HEK293 (cell line): ENCODE results near the gene HADHA.

Source experiments
- ZNF121 ChIP-seq: fragments of 450-650 bp; formaldehyde crosslinking; IDR thresholded peaks from 2 replicates; pipeline ENCODE4 v1.5.1; 2016; ENCODE audit warnings: missing biosample characterization, missing genetic modification characterization
- ZNF274 ChIP-seq, 2 experiments: fragments of 200-500 bp in 1 of 2; fragments of 450-650 bp in 1 of 2; sonication (Bioruptor generic) in 1 of 2; formaldehyde crosslinking in 1 of 2; IDR thresholded peaks; 2 replicates each; pipeline versions ENCODE4 v1.5.1 to v1.6.1; 2014 to 2016; ENCODE audit warnings: borderline replicate concordance in 1 of 2, inconsistent platforms in 1 of 2, low read length in 1 of 2, missing biosample characterization in 1 of 2, missing genetic modification characterization in 1 of 2
- ZNF311 ChIP-seq: fragments of 450-650 bp; formaldehyde crosslinking; IDR thresholded peaks from 2 replicates; pipeline ENCODE4 v1.5.1; 2017; ENCODE audit warnings: missing biosample characterization, missing genetic modification characterization, borderline replicate concordance
- ZNF558 ChIP-seq: fragments of 450-650 bp; formaldehyde crosslinking; IDR thresholded peaks from 2 replicates; pipeline ENCODE4 v1.5.1; 2016; ENCODE audit warnings: missing biosample characterization, missing genetic modification characterization

DNA sequence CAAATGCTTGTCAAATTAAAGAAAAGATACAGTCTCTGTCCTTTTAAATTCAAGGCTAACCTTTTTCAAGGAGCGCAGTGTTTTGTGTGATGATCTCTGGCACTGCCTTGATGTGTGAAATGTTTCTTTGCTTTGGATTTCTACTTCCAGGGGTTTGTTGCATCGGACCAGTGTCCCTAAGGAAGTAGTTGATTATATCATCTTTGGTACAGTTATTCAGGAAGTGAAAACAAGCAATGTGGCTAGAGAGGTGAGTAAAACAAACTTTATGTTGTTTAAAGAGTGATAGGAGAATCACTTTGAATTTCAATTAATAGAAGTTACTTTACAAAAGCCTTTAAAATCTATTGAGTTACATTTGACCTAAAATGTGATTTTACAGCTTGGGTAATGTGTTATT, 29.1 kb upstream of the HADHA start:
- no peak for TF ChIP-seq ZNF121 (tag by site-specific recombination)
- TF ChIP-seq ZNF558 = no peak
- no peak for TF ChIP-seq ZNF274 (IDR thresholded peaks at IDR 0.05; ENCODE audit: low read length)
- TF ChIP-seq ZNF274 (tag by site-specific recombination; IDR thresholded peaks at IDR 0.05; ENCODE audit: borderline replicate concordance) = no peak
- no peak for TF ChIP-seq ZNF311 (tag by site-specific recombination)
